Uterus (tissue), 2 donors: ENCODE measurements around the gene AUTS2.

Experiments
- POLR2A ChIP-seq, 2 donors: fragments of 450-650 bp; IDR thresholded peaks; one replicate each; pipeline ENCODE4 v1.6.1; 2016; ENCODE audit warnings: antibody characterized with exemption in 2 of 2, mild to moderate bottlenecking in 1 of 2, moderate library complexity in 1 of 2
- TF ChIP-seq, protein P1 (sequence below), 4 experiments: fragments of 200-600 bp in 2 of 4; fragments of 450-650 bp in 2 of 4; sonication (generic) in 2 of 4; IDR thresholded peaks; one replicate each; pipeline ENCODE4 v1.5.1; 2016 to 2019; ENCODE audit warnings: antibody characterized with exemption in 4 of 4, mild to moderate bottlenecking in 2 of 4, moderate library complexity in 1 of 4

DNA sequence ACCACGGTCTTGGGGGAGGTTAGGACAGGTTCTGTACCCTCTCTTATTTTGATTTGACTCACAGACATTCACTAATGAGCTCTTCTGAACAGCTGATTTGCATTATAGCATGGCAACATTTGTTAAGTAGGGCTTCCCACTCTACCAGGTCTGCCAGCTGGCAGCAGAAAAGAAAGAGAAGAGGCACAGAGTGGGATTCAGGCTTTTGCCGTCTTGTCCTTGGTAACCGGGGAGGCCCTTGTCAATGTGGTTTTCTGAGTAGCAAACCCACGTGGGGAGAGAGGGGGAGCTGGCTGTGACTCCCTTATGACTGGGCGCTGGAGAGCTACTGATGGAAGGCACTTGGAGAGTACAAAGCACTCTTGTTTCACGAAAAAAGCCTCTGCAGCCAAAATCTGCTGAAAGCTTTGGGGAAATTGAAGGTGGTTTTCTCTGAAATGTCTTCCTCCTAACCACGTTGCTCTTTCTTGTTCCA is 1178.4 kb downstream of the AUTS2 start:
- TF ChIP-seq, protein P1, sequence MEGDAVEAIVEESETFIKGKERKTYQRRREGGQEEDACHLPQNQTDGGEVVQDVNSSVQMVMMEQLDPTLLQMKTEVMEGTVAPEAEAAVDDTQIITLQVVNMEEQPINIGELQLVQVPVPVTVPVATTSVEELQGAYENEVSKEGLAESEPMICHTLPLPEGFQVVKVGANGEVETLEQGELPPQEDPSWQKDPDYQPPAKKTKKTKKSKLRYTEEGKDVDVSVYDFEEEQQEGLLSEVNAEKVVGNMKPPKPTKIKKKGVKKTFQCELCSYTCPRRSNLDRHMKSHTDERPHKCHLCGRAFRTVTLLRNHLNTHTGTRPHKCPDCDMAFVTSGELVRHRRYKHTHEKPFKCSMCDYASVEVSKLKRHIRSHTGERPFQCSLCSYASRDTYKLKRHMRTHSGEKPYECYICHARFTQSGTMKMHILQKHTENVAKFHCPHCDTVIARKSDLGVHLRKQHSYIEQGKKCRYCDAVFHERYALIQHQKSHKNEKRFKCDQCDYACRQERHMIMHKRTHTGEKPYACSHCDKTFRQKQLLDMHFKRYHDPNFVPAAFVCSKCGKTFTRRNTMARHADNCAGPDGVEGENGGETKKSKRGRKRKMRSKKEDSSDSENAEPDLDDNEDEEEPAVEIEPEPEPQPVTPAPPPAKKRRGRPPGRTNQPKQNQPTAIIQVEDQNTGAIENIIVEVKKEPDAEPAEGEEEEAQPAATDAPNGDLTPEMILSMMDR (IDR thresholded peaks at IDR 0.05), result no peak
- no peak for TF ChIP-seq POLR2A (IDR thresholded peaks at IDR 0.05)
